NB4 (cell line): ENCODE measurements around the gene BCAN.

Source experiments
- DNase-seq: peaks from one replicate; pipeline ENCODE4 v3.0.0; 2010; ENCODE audit warnings: low read depth
- H3K4me3 ChIP-seq: one replicate; pipeline ENCODE4 v1.5.1; 2011; ENCODE audit warnings: mild to moderate bottlenecking, low read depth, low read length, moderate library complexity
- MYC ChIP-seq: IDR thresholded peaks from 2 replicates; pipeline ENCODE4 v1.6.1; 2011; ENCODE audit warnings: low read depth, low read length
- POLR2A ChIP-seq: IDR thresholded peaks from 2 replicates; pipeline ENCODE4 v1.6.1; 2011; ENCODE audit warnings: mild to moderate bottlenecking; ENCODE audit not compliant: insufficient read length; ENCODE audit errors: extremely low read depth
- TF ChIP-seq, protein P1 (sequence below): IDR thresholded peaks from one replicate; pipeline ENCODE4 v1.5.1; 2012; ENCODE audit warnings: low read depth, low read length
- TF ChIP-seq, protein P2 (sequence below): IDR thresholded peaks from 2 replicates; pipeline ENCODE4 v1.6.1; 2011; ENCODE audit warnings: low read depth, low read length

The BCAN gene

DNA sequence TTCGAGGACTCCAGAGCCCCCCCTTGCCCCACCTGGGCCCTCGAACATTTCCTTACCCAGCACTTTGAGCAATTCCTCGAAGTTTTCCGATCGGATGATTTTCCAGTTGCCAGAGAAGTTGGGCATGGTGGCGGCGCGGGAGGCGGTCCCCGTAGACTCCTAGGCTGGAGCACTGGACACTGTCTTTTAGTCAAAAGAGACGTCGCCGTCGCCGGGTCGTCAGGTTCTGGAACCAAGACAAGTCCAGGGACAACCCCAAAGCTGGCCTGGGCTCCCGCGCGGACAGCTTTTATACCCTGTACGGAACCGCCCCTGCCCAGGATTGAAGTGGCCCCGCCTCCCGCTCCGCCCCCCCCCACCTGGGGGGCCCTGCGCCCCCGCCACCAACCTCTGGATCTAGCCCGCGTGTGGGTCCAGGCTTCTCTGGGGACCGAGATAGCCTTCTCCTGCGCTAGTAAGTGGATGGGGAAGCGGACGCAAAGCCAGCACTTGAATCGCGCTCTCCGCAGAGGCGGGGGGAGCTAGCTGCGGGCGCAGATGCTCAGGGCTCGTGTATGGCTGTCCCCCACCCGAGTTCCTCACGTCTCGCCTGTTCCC, 63.5 kb downstream of the BCAN start, which contains the start of gene CRABP2:
TSS of gene CRABP2 (minus strand) at position 263 of the 597 bp plus-strand sequence. CDS start at position 126, 137 bp downstream.
- DNase-seq, result no peak
- TF ChIP-seq MYC (no peak), POLR2A (no peak)
- TF ChIP-seq, protein P1, sequence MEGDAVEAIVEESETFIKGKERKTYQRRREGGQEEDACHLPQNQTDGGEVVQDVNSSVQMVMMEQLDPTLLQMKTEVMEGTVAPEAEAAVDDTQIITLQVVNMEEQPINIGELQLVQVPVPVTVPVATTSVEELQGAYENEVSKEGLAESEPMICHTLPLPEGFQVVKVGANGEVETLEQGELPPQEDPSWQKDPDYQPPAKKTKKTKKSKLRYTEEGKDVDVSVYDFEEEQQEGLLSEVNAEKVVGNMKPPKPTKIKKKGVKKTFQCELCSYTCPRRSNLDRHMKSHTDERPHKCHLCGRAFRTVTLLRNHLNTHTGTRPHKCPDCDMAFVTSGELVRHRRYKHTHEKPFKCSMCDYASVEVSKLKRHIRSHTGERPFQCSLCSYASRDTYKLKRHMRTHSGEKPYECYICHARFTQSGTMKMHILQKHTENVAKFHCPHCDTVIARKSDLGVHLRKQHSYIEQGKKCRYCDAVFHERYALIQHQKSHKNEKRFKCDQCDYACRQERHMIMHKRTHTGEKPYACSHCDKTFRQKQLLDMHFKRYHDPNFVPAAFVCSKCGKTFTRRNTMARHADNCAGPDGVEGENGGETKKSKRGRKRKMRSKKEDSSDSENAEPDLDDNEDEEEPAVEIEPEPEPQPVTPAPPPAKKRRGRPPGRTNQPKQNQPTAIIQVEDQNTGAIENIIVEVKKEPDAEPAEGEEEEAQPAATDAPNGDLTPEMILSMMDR, result no peak
- TF ChIP-seq, protein P2, sequence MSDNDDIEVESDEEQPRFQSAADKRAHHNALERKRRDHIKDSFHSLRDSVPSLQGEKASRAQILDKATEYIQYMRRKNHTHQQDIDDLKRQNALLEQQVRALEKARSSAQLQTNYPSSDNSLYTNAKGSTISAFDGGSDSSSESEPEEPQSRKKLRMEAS, result no peak
- H3K4me3 ChIP-seq, result no peak within 1 kb of the TSS

DNA sequence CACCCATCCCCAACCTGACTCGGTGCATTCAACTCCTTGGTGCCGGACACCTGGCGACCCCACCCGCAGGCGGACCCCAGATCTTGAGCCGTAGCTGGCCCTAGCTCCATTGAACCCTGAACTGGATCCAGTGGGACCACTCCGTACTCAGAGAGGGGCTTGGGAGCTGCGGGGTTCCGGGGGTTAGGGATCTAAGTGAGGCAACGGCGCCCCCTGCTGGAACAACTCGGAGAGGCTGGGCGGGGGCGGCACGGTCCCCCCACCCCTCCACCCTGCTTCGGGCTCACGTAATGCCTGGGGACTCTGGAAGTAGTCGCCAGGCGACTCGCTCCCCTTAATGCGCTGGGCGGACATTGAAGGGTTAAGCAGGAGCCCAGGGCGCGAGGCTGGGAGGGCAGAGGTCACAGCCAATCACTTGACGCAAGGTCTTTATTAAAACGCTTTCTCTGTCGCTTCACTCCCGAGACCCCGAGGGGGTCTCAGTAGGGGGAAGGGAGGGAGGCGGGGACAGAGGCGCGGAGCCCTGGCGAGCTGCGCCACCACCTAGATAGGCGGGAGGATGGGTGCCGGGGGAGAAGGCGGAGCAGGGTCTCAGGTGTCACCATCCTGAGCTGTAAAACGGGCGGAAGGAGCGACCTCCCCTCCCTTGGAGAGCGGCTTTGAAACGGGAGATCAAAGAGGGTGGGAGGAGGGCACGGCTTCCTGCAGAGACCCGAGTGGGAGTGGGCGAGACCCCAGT, 64.2 kb downstream of the BCAN start:
- DNase-seq, result peak; percentile 67
- TF ChIP-seq POLR2A, result no peak
- TF ChIP-seq, protein P1, result peak; percentile 78
- H3K4me3 ChIP-seq, result no peak overlapping the region

DNA sequence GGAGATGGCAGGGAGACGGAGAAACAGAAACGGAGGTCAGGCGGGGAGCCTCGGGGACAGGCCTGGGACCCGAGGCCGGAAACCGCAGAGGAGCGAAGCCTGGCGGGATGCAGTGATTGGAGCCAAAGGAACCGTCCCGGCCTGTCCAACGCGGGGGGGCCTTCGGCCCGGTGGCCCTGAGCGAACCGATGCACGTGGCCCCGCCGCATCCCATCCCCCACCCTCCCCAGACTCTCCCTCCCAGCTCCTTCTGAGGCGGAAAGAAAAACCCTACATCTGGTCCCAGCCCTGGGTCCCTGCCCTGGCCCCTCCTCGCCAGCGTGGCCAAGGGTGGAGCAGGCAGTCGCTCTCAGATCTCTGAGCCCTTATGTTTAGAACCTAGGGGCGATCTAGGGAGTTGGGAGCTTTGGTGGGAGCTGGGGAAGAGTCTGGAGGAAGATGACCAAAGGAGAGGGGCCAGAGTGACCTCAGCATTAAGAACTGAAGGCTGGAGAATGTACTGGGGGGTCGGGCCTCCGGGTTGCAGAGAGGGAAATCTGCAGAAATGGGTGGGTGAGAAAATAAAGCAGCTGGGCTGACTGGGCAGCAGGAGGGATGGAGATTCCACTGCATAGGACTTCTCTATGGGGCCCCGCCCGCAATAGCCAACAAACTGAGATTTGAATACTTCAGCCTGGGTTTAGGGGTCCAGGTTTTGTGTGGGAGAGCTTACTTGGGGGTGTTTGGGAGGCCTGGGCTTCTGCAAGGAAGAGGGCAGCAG, 64.9 kb downstream of the BCAN start:
- TF ChIP-seq, protein P2, result no peak
- no peak for TF ChIP-seq MYC
- no peak for TF ChIP-seq POLR2A
- TF ChIP-seq, protein P1, result no peak
- H3K4me3 ChIP-seq, result no peak overlapping the region
- no peak for DNase-seq

DNA sequence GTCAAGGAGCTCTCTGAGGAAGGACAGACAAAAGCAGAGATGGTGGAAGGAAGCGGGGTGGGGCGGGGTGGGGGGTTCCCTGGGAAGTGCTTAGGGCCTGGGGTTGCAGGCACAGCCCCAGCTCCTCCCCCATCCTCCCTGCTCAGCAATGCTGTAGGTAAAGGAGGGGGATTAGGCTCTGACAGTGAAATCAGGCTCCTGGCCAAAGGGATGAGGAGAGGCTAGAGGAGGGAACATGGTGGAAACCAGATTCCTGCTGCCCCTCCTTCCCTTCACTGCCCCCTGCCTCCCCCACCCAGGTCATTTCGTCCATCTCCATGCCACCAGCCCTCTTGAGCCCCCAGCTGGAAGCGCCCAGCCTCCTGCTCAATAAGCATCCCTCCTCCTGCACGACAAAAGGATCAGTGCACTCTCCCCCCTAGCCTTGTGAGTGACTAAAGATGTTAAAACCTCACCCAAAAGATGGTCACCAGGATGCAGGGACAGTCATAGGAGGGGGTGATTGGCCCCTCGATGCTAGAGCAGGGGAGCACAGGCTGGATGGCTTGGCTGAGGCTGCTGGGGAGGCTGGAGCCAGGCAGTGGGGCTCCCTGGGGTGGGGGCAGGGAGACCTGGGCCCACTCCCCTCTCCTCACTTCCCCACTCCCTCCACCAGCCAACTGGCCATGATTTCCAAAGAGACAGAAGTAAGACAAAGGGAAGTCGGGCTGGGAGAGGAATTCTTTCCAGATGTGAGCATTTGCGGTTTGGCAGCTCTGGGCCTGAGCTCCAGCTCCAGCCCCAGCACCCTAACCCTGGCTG, 65.7 kb downstream of the BCAN start:
- H3K4me3 ChIP-seq, result no peak overlapping the region
- DNase-seq, result no peak
- TF ChIP-seq POLR2A, result no peak
- TF ChIP-seq, protein P1, result no peak
- no peak for TF ChIP-seq MYC
- TF ChIP-seq, protein P2, result no peak

DNA sequence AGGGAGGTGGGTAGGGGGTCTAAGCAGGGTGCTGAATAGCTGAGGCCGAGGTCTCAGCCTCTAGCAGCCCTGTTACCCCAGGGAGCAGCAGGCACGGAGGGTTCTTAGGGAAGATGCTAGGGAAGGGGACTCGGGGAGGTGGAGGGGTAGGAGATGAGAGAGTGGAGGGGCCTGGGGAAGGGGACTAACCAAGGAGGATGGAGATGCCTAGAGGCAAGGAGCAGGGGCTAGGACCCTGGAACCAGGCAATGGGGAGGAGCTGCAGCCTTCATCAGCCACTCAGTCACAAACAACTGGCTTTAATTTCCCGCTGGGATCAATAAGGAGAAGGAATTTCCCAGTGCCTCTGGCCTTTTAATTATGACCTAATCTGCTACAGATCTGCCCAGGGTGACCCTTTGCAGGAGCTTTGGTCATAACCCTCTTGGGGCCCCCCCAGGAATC, 66.3 kb downstream of the BCAN start:
- no peak overlapping the region for H3K4me3 ChIP-seq
- TF ChIP-seq MYC, result no peak
- TF ChIP-seq POLR2A, result no peak
- TF ChIP-seq, protein P2, result no peak
- TF ChIP-seq, protein P1, result no peak
- no peak for DNase-seq
